MM.1S (cell line): ENCODE data around the gene NFKB1.

Experiments used
- EZH2 ChIP-seq: fragments of 300-600 bp; sonication (generic); optimal IDR thresholded peaks from 2 replicates; pipeline ENCODE3; 2017; ENCODE audit warnings: low read depth, mild to moderate bottlenecking, antibody characterized with exemption, low read length, mixed read lengths
- EZH2phosphoT487 ChIP-seq: fragments of 300-600 bp; sonication (generic); IDR thresholded peaks from 2 replicates; pipeline ENCODE4 v1.6.1; 2018; ENCODE audit warnings: antibody characterized with exemption, low read length
- TF ChIP-seq, protein P1 (sequence below): fragments of 300-600 bp; sonication (generic); IDR thresholded peaks from 2 replicates; pipeline ENCODE4 v1.5.1; 2016; ENCODE audit warnings: antibody characterized with exemption, low read length, mixed read lengths

- TF ChIP-seq EZH2 = no peak
- TF ChIP-seq, protein P1, sequence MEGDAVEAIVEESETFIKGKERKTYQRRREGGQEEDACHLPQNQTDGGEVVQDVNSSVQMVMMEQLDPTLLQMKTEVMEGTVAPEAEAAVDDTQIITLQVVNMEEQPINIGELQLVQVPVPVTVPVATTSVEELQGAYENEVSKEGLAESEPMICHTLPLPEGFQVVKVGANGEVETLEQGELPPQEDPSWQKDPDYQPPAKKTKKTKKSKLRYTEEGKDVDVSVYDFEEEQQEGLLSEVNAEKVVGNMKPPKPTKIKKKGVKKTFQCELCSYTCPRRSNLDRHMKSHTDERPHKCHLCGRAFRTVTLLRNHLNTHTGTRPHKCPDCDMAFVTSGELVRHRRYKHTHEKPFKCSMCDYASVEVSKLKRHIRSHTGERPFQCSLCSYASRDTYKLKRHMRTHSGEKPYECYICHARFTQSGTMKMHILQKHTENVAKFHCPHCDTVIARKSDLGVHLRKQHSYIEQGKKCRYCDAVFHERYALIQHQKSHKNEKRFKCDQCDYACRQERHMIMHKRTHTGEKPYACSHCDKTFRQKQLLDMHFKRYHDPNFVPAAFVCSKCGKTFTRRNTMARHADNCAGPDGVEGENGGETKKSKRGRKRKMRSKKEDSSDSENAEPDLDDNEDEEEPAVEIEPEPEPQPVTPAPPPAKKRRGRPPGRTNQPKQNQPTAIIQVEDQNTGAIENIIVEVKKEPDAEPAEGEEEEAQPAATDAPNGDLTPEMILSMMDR = no peak
- no peak for TF ChIP-seq EZH2phosphoT487
These were observed 45.4 kb upstream of the NFKB1 start for GRCh38 chr4:102455750-102456149.
